Lower lobe of right lung (tissue), 2 donors: ENCODE data around the gene DYSF. TPM values are rescaled to one million over a fixed set of nuclear protein-coding genes. Genes with fewer than 3 reads are reported as not detected.

ENCODE experiments used
- ATAC-seq, 2 donors: fragments of 200-7000 bp; cut with Tn5 transposase; one replicate each; pipeline ENCODE4 v1.9.1; 2020 to 2022; ENCODE audit warnings: mild to moderate bottlenecking in 2 of 2, moderate library complexity in 2 of 2
- DNase-seq: peaks from one replicate; pipeline ENCODE4 v3.0.0-alpha.2; 2020
- H3K27ac ChIP-seq: fragments of 200-600 bp; one replicate; pipeline ENCODE4 v1.8.0; 2022
- H3K27me3 ChIP-seq: fragments of 200-600 bp; one replicate; pipeline ENCODE4 v1.8.0; 2022; ENCODE audit warnings: low read depth
- H3K36me3 ChIP-seq: fragments of 200-600 bp; one replicate; pipeline ENCODE4 v1.8.0; 2022; ENCODE audit warnings: mild to moderate bottlenecking
- H3K4me1 ChIP-seq: fragments of 200-600 bp; one replicate; pipeline ENCODE4 v1.8.0; 2022
- H3K4me3 ChIP-seq: fragments of 200-600 bp; one replicate; pipeline ENCODE4 v1.8.0; 2022; ENCODE audit warnings: mild to moderate bottlenecking
- H3K9me3 ChIP-seq: fragments of 200-600 bp; one replicate; pipeline ENCODE4 v1.8.0; 2022
- intact Hi-C: fragments of 100-400 bp; cut with DNase I; formaldehyde crosslinking; loops from one replicate; pipeline ENCODE4 v1.11.0; 2022
- total RNA-seq: library from RNA; stranded (reverse); fragmentation: NEBNext Ultra II Directional; extraction: Animal tissue kit (Norgen Biotek cat#: 25700); gene quantifications from one replicate; pipeline ENCODE4 v1.2.1, GENCODE V29; 2021
- TF ChIP-seq, protein P1 (sequence below): fragments of 200-600 bp; IDR thresholded peaks from one replicate; pipeline ENCODE4 v1.8.0; 2022; ENCODE audit warnings: antibody characterized with exemption, mild to moderate bottlenecking
- donor health status: DM: no; HTN: yes; CAD: no; lungs with severe emphysema.

Gene DYSF
- total RNA-seq, 1 donor from 2014 or later = 41.2 TPM

DNA sequence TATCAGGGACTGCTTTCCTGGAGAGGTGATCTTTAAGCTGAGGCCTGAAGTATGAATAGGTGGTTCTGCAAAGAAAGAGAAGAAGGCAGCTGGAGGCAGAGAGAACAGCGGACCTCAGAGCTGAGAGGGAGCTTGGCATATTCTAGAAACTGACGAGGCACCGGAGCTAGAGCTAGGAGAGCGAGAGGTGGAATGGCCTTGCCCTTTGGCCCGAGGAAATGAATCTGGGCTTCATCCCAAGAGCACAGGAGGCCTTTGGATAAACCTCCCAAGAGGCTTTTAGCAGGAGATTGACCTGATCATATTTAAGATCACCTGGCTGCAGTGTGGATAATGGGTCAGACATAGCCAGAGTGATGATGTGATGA is 7.9 kb downstream of the DYSF start:
- Histone ChIP-seq H3K9me3 (no peaks in the 10 kb centered on the region), H3K36me3 (no peaks in the 10 kb centered on the region), H3K27me3 (peaks cover 15% of the 10 kb centered on the region), H3K4me1 (peaks cover 17% of the 10 kb centered on the region), H3K27ac (no peak overlapping the region), H3K4me3 (no peak overlapping the region)
- TF ChIP-seq, protein P1, sequence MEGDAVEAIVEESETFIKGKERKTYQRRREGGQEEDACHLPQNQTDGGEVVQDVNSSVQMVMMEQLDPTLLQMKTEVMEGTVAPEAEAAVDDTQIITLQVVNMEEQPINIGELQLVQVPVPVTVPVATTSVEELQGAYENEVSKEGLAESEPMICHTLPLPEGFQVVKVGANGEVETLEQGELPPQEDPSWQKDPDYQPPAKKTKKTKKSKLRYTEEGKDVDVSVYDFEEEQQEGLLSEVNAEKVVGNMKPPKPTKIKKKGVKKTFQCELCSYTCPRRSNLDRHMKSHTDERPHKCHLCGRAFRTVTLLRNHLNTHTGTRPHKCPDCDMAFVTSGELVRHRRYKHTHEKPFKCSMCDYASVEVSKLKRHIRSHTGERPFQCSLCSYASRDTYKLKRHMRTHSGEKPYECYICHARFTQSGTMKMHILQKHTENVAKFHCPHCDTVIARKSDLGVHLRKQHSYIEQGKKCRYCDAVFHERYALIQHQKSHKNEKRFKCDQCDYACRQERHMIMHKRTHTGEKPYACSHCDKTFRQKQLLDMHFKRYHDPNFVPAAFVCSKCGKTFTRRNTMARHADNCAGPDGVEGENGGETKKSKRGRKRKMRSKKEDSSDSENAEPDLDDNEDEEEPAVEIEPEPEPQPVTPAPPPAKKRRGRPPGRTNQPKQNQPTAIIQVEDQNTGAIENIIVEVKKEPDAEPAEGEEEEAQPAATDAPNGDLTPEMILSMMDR = no peak
- DNase-seq (no peak), ATAC-seq (no peak)
- intact Hi-C loops = no loop called here

DNA sequence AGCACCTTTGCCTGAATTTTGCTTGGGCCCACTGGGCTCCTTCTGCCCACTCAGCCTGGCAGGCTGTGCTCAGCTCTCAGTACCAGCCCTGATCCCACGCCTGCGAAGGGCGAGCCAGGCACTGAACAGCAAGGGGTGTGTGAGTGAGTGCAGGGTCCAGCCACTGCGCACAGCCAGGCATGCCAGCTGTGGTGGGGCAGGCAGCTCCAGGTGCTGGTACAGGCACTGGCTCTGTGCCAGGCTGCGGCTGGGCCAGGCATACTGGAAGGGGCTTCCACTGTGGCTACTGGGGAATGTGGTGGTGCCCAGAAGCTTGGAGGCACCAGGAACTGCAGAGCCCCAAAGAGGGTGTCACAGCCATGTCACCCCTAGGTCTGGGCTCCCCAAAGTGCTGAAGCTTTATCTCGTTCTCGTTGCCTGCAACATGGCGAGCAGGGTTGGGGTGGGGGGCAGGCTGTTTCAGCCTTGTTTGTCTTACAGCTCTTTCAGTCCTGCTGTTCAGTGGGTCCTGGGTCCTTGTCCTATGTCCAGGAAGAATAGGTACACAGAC is 8.8 kb downstream of the DYSF start:
- intact Hi-C loops = no loop called here
- DNase-seq = no peak
- TF ChIP-seq, protein P1 = no peak
- H3K36me3 ChIP-seq = no peaks in the 10 kb centered on the region
- no peak overlapping the region for H3K4me3 ChIP-seq
- H3K27me3 ChIP-seq = peaks cover 23% of the 10 kb centered on the region
- H3K9me3 ChIP-seq = no peaks in the 10 kb centered on the region
- H3K27ac ChIP-seq = no peak overlapping the region
- no peak for ATAC-seq
- H3K4me1 ChIP-seq = peaks cover 18% of the 10 kb centered on the region

DNA sequence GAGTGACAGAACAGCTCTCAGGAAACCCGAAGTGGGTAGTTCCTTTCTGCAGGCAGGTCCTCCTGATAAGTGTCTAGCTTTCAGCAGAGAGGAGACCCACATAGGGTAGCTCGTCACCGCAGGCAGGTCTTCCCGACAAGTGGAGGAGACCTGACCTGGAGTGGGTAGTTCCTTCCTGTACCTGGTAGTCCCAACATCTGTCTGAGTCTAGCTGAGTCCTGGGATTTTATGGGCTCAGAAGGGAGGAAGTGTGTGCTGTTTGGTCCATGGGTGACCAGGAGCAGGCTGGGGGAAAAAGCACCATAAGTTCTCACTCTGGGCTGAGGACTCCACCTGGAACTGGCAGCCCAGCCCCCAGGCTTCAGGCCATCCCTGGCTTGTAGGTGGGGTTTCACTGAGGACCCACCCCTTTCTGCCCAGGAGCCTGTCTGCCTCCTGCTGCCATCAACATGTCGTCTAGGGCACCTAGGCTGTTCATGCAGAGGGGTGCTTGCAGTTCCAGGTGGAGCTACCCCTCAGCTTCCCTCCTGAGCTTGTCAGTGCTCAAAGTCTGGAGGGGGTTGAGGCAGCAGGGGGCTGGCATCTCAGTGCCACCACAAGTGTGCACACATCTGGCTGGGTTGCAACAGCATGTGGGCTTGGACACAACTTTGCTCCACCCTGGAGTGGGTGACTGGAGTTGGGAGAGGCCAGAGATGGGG is 9.4 kb downstream of the DYSF start:
- Histone ChIP-seq H3K4me1 (peaks cover 23% of the 10 kb centered on the region), H3K36me3 (no peaks in the 10 kb centered on the region), H3K9me3 (no peaks in the 10 kb centered on the region), H3K4me3 (no peak overlapping the region), H3K27me3 (peaks cover 24% of the 10 kb centered on the region), H3K27ac (no peak overlapping the region)
- ATAC-seq = no peak
- TF ChIP-seq, protein P1 = no peak
- no peak for DNase-seq
- intact Hi-C loops = no loop called here

DNA sequence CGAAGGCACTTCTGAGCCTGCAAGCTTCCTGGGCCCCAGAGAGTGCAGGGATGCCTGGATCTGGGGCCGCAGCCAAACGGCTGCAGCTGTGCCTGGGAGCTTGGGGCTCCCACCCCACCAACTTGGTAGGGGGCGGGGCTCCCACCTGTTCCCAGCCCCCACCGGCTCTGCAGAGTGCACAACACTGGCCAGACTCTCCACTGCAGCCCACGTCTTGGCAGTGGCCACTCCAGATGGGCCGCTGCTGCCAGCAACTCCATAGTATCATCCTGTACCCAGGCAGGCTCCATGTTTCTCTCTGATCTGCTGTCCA is 9.9 kb downstream of the DYSF start:
- TF ChIP-seq, protein P1 = no peak
- Histone ChIP-seq H3K4me3 (no peak overlapping the region), H3K36me3 (no peaks in the 10 kb centered on the region), H3K4me1 (peaks cover 27% of the 10 kb centered on the region), H3K27me3 (peaks cover 24% of the 10 kb centered on the region), H3K27ac (no peak overlapping the region), H3K9me3 (no peaks in the 10 kb centered on the region)
- intact Hi-C loops = no loop called here
- ATAC-seq (no peak), DNase-seq (no peak)

DNA sequence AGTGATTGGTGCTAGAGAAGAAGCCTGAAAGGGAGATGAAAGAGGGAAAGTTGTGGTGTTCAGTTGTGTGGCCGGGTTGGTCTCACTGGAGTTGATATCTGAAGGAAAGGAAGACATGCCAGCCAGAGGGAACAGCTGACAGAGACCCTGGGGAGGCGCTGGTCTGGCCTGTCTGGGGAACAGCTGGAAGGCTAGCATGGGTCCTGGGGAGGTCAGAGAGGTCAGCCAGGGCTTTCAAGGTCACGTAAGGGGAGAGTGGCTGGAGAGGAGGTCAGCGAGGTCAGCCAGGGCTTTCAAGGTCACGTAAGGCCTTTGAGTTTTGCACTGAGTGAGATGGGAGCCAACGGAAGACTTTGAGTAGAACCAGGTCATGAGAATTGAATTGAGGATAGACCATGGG is 11.0 kb downstream of the DYSF start:
- no peak overlapping the region for H3K27ac ChIP-seq
- intact Hi-C loops = no loop called here
- no peak overlapping the region for H3K4me3 ChIP-seq
- no peaks in the 10 kb centered on the region for H3K36me3 ChIP-seq
- DNase-seq = no peak
- TF ChIP-seq, protein P1 = no peak
- peaks cover 28% of the 10 kb centered on the region for H3K4me1 ChIP-seq
- peaks cover 24% of the 10 kb centered on the region for H3K27me3 ChIP-seq
- no peaks in the 10 kb centered on the region for H3K9me3 ChIP-seq
- no peak for ATAC-seq
